ENCODE data around the gene HOXB7.

HOXB7 gene

GRCh38 chr17:48606892-48607614 is 3.8 kb downstream of the HOXB7 start:
- no peak for DNase-seq

DNA sequence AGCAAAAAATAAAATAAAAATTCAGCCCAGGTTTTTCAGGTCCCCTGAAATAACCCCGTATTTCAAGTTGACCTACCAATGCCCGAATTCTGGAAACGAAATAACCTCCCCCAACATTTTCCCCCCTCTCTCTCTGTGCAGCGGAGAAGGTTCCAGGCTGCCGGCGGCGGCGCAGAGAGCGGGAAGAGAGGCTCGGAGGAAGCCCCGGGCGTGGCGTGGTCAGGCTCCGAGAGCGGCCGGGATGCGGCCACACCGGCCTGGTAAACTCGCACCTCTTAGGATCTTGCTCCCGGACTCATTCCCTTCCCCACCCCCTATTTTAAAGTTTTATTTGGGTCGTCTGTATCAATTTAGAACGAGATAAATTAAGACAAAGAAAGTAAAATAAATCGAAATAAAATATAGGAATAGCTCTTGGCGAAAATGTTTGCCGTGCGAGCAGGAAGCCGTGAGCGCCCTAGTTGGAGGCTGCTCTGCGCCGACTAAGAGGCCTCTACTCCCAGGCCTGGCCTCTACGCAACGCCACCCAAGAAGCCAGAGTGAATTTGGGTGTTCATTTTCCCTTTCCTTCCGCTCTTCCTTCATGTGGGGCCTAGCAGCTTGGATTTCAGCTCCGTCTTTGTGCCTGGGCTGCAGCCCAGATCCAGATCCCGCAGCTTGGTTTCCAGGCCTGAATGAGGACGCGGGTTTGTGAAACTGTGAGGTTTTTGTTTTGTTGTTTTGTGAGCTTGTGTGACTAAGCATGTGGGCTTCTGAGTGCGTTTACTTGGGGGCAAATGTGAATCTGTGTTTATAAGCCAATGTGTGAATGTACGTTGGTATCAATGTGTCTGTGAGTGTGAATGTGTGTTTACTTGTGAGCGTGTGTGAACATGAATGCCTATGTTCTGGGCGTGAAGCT is 4.6 kb downstream of the HOXB7 start:
- no peak for DNase-seq

GRCh38 chr17:48605409-48605919 is 5.4 kb downstream of the HOXB7 start:
- no peak for DNase-seq

GRCh38 chr17:48604770-48605329 is 6.0 kb downstream of the HOXB7 start, which contains the start of gene HOXB6:
Gene HOXB6 (minus strand): TSS chr17:48604986. CDS start chr17:48598150, 6,836 bp downstream.
- no peak for DNase-seq

GRCh38 chr17:48603959-48604769 is 6.7 kb downstream of the HOXB7 start:
- DNase-seq = no peak

DNA sequence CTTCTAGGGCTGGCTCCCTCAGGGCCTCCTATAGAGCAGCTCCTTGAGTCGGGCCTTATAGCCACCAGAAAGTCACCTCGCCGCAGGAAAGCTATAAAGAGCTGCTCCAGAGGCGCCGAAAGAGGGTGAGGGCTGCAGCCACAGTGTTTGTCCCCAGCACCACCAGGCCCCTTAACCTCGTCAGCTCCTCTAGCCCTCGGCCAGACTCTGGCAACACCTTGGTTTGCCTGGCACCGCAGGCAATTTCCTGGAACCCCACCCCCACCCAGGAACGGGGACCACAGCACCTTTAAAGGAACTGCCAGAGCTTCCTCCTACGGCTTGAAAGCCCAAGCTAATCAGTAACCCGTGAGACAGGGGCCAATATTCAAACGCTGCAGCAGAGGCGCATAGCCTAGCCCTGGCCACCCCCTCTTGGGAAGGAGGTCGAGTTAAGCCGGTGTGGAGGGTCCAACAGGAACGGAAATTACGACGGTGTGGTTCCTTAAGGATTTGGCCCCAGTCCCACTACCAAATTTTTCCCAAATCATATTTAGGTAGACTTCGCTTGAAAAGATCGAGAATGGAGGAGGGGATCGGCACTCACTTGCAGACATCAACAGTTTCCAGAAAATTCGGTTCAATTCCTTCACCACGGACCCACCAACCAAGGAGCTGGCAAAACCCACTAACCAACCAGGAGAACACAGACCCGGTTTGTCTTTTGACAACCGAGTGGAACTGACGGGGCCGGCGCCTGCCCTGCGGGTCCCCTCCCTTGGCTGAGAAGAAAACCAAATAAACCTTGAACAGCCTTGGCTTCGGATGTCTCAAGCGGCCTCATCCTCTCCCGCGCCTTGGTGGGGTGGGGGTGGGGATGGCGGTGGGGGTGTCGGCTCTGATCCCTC is 9.0 kb downstream of the HOXB7 start:
- no peak for DNase-seq

DNA sequence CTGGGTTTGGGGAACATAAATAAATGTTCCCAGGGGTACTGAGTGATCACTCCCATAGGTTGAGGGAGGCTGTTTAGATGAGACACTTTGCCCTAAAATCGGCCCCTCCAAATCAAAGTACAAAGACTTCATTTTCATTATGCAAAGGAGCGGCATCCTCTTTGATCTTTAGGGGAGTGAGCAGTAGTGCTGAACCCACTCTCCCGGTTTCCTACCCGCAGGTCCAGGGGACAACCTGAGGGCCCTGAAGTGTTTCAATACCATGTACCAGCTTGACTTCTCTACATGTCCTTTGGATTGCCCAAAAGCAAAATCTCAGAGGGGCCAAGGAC is 9.6 kb downstream of the HOXB7 start:
- DNase-seq = no peak

DNA sequence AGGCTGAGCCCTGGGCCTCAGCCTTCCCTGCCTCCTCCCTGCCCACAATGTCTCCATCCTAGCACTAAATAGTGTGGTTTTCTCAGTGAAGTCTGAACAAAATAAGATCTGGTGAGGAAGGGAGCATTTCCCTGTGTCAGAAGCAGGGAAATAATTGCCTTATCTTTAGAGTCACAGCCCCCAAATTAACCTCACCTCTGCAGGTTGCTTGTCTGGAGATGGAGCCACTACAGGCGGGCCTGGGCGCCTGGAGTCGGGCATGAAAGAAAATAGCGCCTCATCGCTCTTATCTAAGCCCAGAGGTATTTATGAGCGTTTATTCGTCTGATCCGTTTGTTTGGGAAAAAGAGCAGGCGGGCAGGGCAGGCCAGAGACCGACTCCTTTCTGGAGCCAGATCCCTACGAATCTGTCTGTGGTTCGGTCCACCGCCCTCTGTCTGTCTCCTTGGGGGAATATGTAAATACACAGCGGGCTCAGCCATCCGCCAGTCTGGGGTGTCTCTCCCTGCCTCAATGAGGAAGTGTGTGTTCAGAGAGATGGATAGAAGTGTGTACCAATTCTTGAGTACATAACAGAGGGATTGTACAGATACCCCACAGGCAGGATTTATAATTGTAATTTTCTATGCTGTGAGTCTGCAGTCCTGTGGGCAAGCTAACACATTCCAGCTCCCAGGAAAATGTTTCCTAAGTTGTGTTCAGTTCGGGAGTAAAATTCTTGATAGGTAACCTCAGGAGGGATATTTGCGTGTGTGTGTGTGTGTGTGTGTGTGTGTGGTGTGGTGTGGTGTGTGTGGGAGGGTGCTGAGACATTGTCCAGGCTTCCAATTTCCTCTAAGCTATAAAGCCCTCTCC is 10.3 kb downstream of the HOXB7 start:
- no peak for DNase-seq

GRCh38 chr17:48599354-48599753 is 11.5 kb downstream of the HOXB7 start:
- no peak for DNase-seq

GRCh38 chr17:48598736-48599135 is 12.1 kb downstream of the HOXB7 start:
- no peak for DNase-seq

- DNase-seq = no peak
These were observed 12.8 kb downstream of the HOXB7 start for GRCh38 chr17:48597778-48598631.

- DNase-seq = no peak
These were observed 13.4 kb downstream of the HOXB7 start for GRCh38 chr17:48597528-48597777.

DNA sequence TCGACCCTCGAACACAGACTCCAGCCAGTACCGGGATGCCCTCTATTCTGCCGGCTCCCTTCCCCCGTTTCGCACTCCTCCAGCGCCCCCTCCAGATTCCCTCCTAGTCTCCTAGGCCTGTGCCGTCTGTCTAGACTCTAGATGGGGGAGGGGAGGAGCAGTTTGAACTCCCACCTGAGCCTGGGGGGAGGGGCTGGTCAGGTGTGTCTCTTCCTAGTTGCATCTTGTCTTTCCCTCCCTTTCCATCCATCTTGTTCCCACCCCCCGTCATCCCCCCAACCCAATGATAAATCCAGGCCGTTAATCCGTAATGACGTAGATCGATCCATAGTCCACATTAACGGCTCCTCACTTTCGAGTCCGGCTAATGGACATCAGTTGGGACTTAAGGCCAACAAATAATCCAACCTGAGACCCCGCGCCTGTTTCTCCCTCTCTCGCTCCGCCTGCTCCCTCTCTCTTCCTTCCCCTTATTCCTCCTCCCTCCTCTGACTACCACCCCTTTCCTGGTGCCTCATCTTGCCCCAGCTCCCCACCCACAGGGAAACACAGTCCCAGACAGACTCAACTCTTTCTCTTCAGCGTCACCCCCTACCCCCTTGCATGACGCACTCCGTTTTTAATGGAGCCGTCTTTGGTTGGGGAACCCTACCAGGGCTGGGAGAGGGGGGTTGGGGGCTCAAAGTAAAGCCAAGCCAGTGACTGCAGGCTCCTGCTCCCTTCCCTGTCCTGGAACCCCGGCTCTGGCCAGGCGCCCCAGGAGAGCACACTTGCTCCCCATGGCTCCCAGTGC is 13.9 kb downstream of the HOXB7 start:
- DNase-seq = no peak

GRCh38 chr17:48596000-48596734 is 14.7 kb downstream of the HOXB7 start:
- DNase-seq = no peak

DNA sequence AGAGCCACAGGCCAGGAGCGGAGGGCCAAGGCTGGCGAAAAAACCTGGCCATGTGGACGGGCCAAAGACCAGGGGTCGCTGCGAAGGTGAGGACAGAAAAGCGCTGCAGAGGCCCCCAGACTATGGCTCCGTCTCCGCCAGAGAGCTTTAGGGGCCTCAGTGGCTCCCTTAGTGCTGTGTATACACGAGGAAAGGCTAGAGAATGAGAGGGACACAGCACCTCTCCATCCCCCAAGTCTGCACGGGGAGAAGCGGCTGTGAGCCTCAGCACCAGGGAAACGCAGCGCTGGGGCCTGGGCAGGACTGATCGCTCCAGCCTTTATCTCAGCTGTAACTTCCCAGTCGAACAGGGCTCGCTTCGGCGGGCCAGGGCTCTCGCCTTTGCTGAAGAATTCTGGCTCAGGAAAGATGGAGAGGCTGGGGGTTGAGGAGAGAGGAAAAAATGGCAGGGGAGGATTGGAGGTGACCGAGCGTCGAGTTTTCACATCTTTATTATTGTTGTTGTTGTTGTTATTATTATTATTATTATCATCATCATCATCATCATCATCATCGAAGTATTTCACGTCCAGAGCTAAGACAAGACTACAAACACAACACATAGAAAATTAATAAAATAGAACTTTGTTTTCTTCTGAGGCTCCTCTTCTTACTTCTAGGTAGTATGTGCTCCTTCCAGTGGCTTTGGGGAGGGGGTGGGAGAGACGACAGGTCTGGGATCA is 15.4 kb downstream of the HOXB7 start:
- DNase-seq = no peak

- DNase-seq = no peak
These were observed 16.1 kb downstream of the HOXB7 start for GRCh38 chr17:48594538-48595277.

Measured in NCI-H2107 (cell line).